Measurements from ENCODE around the gene AQP12A.
"Not testable (repeated sequence)": the region's sequence is repeated elsewhere in the genome, so short reads cannot be mapped to it uniquely, and the experiment has no call there.

AQP12A gene

GRCh38 chr2:240651185-240651584 is 40.5 kb upstream of the AQP12A start:
- DNase-seq: no peak
- H3K9me3 ChIP-seq (ENCODE audit: severe bottlenecking): no peaks in the 10 kb centered on the region
- no peaks in the 10 kb centered on the region for H3K27me3 ChIP-seq (ENCODE audit: insufficient read depth, low read depth, severe bottlenecking)
- no peak overlapping the region for H3K4me3 ChIP-seq (ENCODE audit: low read depth, low read length)
- TF ChIP-seq CTCF (IDR thresholded peaks at IDR 0.05; ENCODE audit: low read depth, low read length): no peak
- no peak overlapping the region for H3K27ac ChIP-seq
- H3K36me3 ChIP-seq: no peaks in the 10 kb centered on the region

DNA sequence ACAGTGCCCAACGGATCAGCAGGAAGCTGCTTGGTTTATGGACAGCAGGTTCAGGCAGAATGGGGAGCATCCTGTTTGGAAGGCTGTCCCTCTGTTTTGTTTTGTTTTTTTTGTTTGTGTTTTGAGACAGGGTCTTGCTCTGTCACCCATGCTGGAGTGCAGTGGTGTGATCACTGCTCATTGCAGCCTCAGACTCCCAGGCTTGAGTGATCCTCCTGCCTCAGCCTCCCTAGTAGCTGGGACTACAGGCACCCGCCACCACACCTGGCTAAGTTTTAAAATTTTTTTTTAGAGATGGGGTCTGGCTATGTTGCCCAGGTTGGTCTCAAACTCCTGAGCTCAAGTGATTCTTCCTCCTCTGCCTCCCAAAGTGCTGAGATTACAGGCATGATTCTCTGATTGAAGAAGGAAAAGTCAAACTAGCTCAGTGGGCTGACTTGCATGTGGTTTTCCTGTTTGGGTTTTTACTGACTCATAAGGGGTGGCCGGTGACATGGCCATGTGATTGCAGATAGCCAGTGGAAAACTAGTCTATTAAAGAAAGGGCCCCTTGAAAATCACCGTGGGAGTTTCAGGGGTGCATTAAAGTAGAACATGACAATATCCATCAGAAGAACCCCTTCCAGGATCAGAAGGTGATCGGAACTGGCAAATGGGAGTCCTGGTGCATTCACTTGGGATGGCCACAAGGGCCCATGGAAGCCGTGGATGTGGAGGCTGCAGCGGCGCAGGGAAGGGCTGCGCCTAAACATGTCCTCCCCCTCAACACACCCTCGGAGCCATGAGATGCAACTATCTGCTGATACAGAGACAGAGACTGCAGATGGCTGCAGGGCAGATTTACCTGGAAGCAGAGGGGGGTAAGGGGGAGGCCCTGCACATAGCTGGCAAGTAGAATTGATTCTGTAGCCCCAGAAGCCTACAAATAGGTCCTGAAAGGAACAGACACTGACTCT is 35.5 kb upstream of the AQP12A start:
- Histone ChIP-seq H3K36me3 (no peaks in the 10 kb centered on the region), H3K4me3 (ENCODE audit: low read depth, low read length) (no peak overlapping the region), H3K27ac (no peak overlapping the region), H3K27me3 (ENCODE audit: insufficient read depth, low read depth, severe bottlenecking) (no peaks in the 10 kb centered on the region), H3K9me3 (ENCODE audit: severe bottlenecking) (no peaks in the 10 kb centered on the region)
- DNase-seq: no peak
- TF ChIP-seq CTCF (IDR thresholded peaks at IDR 0.05; ENCODE audit: low read depth, low read length): no peak

DNA sequence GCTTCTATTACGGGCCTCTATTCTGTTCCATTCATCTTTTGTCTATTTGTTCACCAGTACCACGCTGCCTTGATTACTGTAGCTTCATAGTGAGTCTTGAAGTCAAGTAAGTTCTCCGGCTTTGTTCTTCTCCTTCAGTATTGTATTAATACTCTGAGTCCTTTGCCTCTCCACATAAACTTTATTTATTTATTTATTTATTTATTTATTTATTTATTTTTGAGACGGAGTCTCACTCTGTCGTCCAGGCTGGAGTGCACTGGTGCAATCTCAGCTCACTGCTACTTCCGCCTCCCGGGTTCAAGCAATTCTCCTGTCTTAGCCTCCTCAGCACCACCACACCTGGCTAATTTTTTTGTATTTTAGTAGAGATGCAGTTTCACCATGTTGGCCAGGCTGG is 31.8 kb upstream of the AQP12A start:
- not testable (repeated sequence) for H3K27me3 ChIP-seq (ENCODE audit: insufficient read depth, low read depth, severe bottlenecking); H3K9me3 ChIP-seq (ENCODE audit: severe bottlenecking); H3K36me3 ChIP-seq; DNase-seq; H3K4me3 ChIP-seq (ENCODE audit: low read depth, low read length); H3K27ac ChIP-seq

GRCh38 chr2:240662681-240663080 is 29.0 kb upstream of the AQP12A start:
- TF ChIP-seq CTCF (IDR thresholded peaks at IDR 0.05; ENCODE audit: low read depth, low read length): no peak
- Histone ChIP-seq H3K4me3 (ENCODE audit: low read depth, low read length) (no peak overlapping the region), H3K36me3 (no peaks in the 10 kb centered on the region), H3K27me3 (ENCODE audit: insufficient read depth, low read depth, severe bottlenecking) (peaks cover 8% of the 10 kb centered on the region), H3K27ac (no peak overlapping the region), H3K9me3 (ENCODE audit: severe bottlenecking) (peaks cover 7% of the 10 kb centered on the region)
- DNase-seq: no peak

- no peak for TF ChIP-seq CTCF (IDR thresholded peaks at IDR 0.05; ENCODE audit: low read depth, low read length)
- DNase-seq: no peak
- Histone ChIP-seq H3K9me3 (ENCODE audit: severe bottlenecking) (peaks cover 7% of the 10 kb centered on the region), H3K36me3 (no peaks in the 10 kb centered on the region), H3K27me3 (ENCODE audit: insufficient read depth, low read depth, severe bottlenecking) (peaks cover 8% of the 10 kb centered on the region), H3K27ac (no peak overlapping the region), H3K4me3 (ENCODE audit: low read depth, low read length) (no peak overlapping the region)
Observed at GRCh38 chr2:240663546-240664190, 28.0 kb upstream of the AQP12A start.

DNA sequence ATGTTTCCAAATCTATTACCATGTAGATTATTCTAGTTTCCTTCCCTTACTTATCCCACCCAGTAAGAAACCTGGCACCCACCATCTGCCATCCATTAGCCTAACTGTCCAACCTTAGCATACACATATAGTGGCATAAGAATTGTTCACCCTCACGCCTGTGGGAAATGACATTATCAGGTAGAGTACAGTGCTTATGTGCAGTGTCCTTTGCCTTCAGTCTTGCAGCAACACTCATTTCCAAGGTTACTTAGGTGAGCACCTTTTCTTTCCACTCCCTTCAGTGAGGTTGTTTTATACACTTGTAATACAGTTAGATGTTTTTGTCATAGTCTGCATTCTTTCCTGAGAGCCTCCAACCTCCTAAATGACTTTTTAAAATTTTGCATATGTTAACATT is 27.0 kb upstream of the AQP12A start:
- Histone ChIP-seq H3K27me3 (ENCODE audit: insufficient read depth, low read depth, severe bottlenecking) (peaks cover 8% of the 10 kb centered on the region), H3K9me3 (ENCODE audit: severe bottlenecking) (peaks cover 7% of the 10 kb centered on the region), H3K27ac (no peak overlapping the region), H3K4me3 (ENCODE audit: low read depth, low read length) (no peak overlapping the region), H3K36me3 (no peaks in the 10 kb centered on the region)
- no peak for DNase-seq
- TF ChIP-seq CTCF (IDR thresholded peaks at IDR 0.05; ENCODE audit: low read depth, low read length): no peak
